Measurements from ENCODE around the gene NT5DC2.

GRCh38 chr3:52501046-52501445 lies 32.6 kb downstream of the NT5DC2 start:
- TF ChIP-seq TEAD4 (IDR thresholded peaks at IDR 0.05; ENCODE audit: low read depth, low read length) (no peak), CTCF (IDR thresholded peaks at IDR 0.05; ENCODE audit: control extremely low read depth in 1 of 3, insufficient read depth in 1 of 3, low read depth in 1 of 3, low read length in 3 of 3) (no peak), E2F6 (IDR thresholded peaks at IDR 0.05) (no peak), EZH2 (IDR thresholded peaks at IDR 0.05; ENCODE audit: low read depth, low read length, severe bottlenecking) (no peak)
